Cardiac fibroblast (primary cell): ENCODE data around the gene KCNQ1.

ENCODE experiments used
- DNase-seq, 2 donors: peaks; one replicate each; pipeline versions ENCODE4 v3.0.0 to v3.0.0-alpha.2; 2010; ENCODE audit warnings: low read depth in 2 of 2
- H3K4me3 ChIP-seq, 2 donors: replicated peaks in 1 of 2; 1 replicate in 1 of 2; 2 replicates in 1 of 2; pipeline ENCODE4 v1.5.1; 2011; ENCODE audit warnings: low read depth in 2 of 2, low read length in 2 of 2, mild to moderate bottlenecking in 2 of 2, moderate library complexity in 1 of 2
- TF ChIP-seq, protein P1 (sequence below): IDR thresholded peaks from one replicate; pipeline ENCODE4 v1.5.1; 2011; ENCODE audit warnings: low read depth, mild to moderate bottlenecking, low read length, inconsistent platforms

KCNQ1 gene

DNA sequence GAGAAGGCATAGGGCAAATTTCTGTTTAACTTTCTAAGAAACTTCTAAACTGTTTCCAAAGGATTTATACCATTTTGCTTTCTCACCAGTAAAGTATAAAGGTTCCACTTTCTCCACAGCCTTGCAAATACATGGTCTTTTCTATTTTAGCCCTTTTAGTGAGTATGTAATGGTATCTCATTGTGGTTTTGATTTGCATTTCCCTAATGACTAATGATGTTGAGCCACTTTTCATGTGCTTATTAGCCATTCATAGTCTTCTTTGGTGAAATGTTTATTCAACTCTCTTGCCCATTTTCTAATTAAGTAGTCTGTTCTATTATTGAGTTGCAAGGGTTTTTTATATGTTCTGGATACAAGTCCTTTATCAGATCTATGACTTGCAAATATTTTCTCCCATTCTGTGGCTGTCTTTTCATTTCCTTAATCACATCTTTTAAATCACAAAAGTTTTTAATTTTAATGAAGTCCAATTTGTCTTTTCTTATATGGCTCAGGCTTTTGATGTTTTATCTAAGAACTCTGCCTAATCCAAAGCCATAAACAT lies 338.8 kb downstream of the KCNQ1 start:
- DNase-seq: no peak
- TF ChIP-seq, protein P1, sequence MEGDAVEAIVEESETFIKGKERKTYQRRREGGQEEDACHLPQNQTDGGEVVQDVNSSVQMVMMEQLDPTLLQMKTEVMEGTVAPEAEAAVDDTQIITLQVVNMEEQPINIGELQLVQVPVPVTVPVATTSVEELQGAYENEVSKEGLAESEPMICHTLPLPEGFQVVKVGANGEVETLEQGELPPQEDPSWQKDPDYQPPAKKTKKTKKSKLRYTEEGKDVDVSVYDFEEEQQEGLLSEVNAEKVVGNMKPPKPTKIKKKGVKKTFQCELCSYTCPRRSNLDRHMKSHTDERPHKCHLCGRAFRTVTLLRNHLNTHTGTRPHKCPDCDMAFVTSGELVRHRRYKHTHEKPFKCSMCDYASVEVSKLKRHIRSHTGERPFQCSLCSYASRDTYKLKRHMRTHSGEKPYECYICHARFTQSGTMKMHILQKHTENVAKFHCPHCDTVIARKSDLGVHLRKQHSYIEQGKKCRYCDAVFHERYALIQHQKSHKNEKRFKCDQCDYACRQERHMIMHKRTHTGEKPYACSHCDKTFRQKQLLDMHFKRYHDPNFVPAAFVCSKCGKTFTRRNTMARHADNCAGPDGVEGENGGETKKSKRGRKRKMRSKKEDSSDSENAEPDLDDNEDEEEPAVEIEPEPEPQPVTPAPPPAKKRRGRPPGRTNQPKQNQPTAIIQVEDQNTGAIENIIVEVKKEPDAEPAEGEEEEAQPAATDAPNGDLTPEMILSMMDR: no peak
- H3K4me3 ChIP-seq: no peak overlapping the region

DNA sequence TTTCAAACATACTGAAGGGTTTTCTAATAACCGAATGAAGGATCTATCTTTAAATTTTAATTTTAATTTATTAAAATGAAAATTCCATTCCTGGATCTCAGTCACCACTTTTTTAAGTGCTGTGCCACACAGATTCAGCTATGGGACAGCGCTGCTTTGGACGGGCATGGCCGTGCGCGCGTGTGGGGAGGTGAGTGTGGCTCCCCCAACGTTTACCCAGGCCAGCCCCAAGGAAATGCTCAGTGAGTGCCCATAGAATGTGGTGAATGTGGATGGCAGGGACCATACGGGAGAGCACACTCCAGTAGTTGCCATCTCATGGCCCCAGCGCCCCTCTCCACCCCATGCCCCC lies 343.0 kb downstream of the KCNQ1 start:
- DNase-seq: no peak
- TF ChIP-seq, protein P1: no peak
- H3K4me3 ChIP-seq: no peak overlapping the region

DNA sequence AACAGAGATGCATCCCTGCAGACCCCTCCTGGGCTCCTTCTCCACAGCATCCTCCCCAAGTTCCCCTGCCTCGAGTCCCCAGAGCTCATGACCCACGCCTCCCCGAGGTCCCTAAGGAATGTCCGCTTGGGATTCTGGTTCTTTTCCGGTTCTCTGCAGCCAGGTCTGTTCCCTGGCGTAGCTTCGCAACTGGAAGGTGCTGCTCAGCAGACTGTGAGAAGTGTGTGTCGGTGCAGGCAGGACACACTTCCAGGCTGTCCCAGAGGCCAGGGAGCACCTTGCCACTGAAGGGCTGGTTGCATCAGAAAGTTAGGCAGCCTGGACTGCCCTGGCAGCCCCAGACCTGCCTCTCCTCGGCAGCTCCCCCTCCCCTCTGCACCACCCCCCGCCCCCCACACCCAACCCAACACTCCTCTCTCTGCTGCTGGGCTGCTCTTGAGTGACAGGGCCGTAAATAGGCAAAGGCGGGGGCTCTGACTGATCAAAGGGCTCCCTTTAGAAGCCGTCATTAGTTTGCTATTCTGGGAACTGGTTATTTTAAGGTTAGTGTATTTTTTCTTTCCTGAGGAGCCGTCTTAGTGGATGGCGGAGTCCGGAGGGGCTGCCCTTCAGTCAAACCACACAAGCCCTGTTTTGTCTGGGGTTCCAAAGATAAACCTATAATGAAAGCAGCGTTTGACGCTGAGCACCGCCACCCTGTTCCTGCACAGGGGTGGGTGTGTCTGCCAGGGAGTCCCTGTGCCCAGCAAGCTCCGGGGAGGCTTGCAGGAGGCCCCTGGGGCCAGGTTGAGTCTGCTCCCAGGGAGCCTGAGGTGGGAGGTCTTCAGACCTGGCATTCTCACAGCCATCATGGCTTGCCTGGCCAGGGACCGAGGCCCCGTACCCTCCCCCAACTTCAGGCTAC lies 343.6 kb downstream of the KCNQ1 start:
- H3K4me3 ChIP-seq: no peak overlapping the region
- DNase-seq: no peak
- TF ChIP-seq, protein P1: no peak

DNA sequence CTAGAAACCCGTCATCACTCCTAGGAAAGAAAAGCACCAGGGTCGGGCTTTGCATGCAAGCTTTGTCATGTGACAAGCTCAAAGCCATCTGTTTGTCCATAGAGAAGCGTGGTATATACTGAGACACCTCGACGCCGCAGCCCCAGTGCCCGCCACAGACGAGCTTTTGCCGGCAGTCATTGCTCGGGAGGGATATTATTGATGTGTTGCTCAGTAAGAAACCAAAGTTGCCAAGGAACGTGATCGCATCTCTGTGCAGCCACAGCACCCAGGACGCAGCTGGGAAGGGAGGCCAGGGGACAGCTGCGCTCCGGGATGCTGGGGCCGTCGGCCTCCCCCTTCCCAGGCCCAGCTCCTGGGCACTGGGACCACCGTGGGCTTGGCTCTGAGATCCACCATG lies 344.5 kb downstream of the KCNQ1 start:
- H3K4me3 ChIP-seq: no peak overlapping the region
- TF ChIP-seq, protein P1: no peak
- no peak for DNase-seq

DNA sequence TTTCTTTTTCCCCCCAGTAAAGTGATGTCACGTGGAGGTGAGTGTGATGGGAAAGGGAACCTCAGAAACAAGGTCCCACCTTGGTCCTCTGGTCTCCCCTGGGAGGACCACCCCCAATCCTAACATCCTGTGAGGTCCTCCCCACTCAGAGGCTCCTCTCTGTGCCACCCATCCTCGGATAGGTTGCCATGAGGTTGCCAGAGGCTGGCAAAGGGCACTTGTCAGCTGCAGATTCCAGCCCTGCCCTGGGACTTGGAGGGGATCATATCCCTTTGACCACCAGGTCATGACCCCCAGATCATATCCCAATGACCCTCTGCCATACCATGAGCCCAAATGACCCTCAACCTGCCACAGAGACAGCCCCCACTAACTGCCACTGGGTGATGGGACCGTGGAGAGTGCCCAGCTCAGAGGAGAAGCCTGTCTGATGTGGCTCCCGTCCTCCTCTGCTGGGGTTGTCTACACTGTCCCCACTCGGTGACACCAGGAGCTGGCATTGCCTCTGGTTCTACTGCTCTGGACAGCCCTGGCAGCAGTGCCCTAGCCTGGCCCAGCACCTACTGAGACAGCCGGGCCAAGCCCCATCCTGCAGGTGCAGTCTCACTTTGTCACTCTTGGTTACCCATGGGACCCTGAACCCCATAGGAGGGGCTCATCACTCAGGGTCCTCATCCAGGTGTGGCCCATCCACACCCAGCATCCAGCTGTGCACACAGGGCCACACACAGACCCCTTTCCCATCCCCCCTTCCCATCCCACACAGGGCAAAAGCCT lies 345.2 kb downstream of the KCNQ1 start:
- TF ChIP-seq, protein P1: no peak
- no peak for DNase-seq

DNA sequence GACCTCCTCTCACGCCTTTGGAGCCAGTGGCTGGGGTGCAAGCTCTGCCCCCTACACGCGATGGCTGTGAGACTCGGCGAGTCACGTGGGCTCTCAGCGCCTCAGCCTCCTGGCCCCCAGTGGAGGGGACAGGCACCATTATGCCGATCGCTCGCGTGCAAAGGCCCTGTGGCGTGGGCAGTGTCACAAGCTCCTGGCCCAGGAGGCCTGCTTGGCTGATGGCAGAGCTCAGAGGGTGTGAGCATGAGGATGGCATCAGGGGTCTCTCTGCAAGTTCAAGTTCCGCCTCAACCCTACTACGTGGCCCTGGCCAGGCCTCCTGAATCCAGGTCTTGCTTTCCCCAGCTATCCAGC lies 345.7 kb downstream of the KCNQ1 start:
- H3K4me3 ChIP-seq: no peak overlapping the region
- TF ChIP-seq, protein P1: no peak
- no peak for DNase-seq

More for the DNA sequence above, 345.2 kb downstream of the KCNQ1 start:
- H3K4me3 ChIP-seq: no peak overlapping the region
